Ammon's horn (tissue), 1 donor: ENCODE results near the gene MNDA.
A peak's percentile ranks its signal among the peaks of the same experiment; 100 is the strongest.

Experiments
- DNase-seq: peaks from one replicate; pipeline ENCODE4 v3.0.0-alpha.2; 2016; ENCODE audit warnings: low spot score

The MNDA gene

DNA sequence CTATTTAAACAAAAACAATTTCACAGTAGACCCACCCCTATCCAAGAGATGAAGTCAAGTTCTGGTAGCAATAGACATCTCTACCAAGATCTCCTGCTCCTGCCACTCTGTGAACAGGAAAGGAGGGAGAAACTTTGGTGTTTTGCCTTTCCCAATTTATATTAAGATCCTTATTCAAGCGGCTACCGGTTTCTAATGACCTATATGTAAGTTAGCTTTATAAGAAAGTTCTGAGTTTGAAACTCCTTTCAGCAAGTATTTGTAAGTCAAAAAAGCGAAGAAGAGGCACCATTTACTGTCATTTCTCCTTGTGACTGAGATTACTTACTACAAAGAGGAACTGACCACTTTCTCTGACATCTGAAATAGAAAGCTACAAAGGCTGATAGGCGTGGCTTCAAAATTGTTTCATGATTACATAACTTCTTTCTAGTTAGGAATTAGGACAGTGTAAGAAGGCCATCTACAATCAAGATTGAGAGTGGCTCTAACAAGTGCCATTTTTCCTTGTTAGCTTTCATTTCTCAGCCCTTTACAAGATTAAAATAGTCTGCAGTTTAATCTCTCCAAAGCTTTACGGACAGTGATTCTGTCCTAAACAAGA is at the start of gene MNDA:
Gene MNDA (plus strand): TSS at position 448 of the 604 bp plus-strand sequence. CDS start 10,803 bp downstream, outside the sequence.
- peak; percentile 21 for DNase-seq

- DNase-seq: no peak
These were observed 37.5 kb upstream of the MNDA start for GRCh38 chr1:158793604-158794003.

DNA sequence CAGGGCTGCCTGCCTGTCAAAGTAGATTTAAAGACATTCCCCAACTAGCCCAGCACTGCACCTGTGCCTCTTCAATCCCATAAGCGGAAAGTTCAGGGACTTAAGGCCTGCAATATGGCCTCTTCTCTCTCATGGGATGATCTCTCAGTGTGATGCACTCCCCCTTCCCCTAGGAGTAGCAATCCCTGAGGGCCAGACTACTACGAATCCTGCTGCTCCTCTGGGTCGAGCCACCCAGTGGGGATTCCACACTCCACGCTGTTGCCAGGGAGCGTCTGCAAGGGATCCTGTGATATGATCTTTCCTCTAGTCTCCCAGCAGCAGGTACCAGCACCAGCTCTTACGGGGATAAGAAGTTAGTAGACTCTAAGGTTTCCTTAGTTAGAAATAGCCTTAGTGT is 36.9 kb upstream of the MNDA start:
- no peak for DNase-seq

DNA sequence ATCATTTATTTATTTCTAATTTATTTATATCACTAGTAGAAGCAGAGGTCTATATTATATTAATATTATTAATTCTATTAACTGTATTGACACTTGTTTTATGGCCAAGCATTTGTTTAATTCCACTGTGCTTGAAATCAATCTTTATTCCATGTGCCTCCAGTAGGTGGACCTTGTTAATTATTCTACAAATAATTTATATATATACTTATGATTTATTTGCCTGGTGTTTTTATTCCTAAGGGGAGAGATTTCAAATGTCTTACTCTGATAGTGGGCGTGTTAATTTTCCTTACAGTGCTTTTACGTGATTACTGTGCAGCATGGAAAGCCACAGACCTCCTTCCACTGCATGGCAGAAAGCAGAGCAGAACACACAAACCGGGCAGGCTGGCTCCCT is 32.6 kb upstream of the MNDA start:
- no peak for DNase-seq

- no peak for DNase-seq
These were observed 31.5 kb upstream of the MNDA start for GRCh38 chr1:158799689-158800088.

- DNase-seq: no peak
These were observed 30.6 kb upstream of the MNDA start for GRCh38 chr1:158800526-158800925.

DNA sequence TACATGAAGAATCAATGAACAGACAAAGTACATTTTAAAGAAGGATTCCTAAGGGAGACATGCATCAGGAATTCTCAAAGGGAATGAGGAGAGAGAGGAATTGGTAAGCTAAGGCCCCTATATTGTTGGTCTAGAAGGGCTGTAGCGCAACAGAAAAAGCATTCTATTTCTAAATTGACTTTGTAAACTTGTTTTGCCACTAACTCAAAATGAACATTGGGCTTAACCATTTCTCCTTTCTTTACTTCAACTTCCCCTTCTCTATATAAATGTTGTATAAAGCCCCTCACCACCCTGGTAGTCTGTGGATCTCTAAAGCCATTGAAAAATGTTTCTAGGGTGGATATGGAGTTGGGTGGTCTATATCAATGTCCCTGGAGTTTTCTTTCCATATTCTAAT is 29.8 kb upstream of the MNDA start:
- no peak for DNase-seq

- DNase-seq: no peak
These were observed 27.5 kb upstream of the MNDA start for GRCh38 chr1:158803678-158804077.

GRCh38 chr1:158806916-158807536 is 24.1 kb upstream of the MNDA start:
- DNase-seq: no peak

GRCh38 chr1:158809256-158809655 is 21.9 kb upstream of the MNDA start:
- no peak for DNase-seq

GRCh38 chr1:158809862-158810261 is 21.3 kb upstream of the MNDA start:
- peak; percentile 41 for DNase-seq

DNA sequence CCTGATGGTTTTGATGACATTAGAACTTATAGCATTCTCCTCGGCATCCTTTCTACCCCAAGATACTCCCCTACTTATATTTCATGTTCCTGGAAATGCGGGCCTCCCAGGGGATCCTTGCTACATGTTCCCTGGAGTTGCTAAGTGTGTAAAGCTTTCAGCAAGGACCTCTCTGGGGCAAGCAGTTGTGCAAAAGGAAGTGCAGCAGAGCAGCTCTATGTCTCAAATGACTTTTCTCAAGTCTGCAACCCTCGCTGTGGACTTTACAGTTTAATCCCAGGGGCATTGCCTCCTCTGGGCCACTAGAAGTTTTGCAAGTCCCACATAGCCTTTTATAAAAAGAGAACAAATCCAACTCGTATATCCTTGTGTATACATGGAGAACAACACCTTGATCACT is 20.8 kb upstream of the MNDA start:
- peak; percentile 35 for DNase-seq

DNA sequence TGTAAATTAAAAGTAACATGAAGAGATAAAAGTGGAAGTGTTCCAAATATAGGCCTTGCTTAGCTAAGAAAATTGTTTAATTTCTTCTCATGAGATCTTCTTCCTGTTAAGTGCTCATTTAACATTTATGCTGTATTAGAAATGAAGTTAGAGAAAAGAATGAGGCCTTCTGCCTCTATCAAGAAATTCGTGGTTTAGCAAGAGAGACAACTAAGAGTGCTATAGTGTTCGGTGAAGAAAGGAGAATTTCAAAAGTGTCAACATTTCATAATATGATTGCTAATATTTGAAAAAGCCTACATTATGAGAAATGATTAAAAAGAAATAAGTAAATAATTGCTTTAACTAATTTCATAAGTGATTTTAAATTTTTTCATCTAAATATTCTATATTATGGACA is 18.8 kb upstream of the MNDA start:
- DNase-seq: no peak

DNA sequence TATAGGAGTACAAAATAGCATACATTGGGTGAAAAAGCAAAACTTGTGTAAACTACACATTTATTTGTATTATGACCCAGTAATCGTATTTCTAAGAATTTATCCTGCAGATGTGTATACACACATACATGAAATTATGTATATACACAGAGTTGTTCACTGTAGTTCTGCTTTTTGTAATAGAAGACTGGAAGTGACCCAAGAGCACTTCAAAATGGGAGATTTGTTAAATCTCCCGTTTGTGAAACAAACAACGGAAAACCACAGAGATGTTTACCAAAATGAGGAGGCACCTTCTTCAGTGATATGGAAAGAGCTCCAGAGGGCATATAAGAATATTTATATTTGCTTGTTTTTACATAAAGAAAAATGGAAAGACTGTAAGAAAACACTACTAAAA is 18.0 kb upstream of the MNDA start:
- no peak for DNase-seq

DNA sequence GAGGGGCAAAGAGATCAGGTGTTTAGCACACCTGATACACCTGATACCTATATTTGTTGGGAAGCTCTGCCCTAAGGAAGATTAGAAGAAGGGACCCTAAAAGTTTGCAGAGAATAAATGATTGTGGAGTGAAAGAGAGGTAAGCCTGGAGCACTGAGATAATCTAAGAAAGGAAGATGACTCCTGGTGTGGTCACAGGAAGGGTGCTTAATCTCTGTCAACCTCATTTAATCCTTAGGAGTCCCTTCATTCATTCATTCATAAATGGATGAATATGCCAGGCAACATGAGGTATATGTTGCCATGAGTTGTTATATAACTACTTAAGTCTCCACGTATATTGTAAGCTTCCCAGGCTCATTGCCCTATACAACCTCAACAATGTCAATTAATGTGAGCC is 16.2 kb upstream of the MNDA start:
- no peak for DNase-seq

GRCh38 chr1:158818560-158818959 is 12.6 kb upstream of the MNDA start:
- DNase-seq: no peak

GRCh38 chr1:158818975-158819431 is 12.1 kb upstream of the MNDA start:
- peak; percentile 69 for DNase-seq

GRCh38 chr1:158819461-158820443 is 11.4 kb upstream of the MNDA start:
- no peak for DNase-seq

DNA sequence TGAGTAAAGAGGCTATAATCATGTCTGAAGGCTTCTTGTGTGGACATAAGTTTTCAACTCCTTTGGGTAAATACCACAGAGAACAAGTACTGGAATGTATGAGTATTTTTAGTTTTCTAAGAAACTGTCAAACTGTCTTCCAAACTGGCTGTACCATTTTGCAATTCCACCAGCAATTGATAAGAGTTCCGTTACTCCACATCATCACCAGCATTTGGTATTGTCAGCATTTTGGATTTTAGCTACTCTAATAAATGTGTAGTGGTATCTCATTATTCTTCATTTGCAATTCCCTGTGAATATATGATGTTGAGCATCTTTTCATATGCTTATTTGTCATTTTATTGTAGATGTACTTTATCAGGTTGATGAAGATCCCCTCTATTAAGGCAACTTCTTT is 9.4 kb upstream of the MNDA start:
- DNase-seq: no peak

DNA sequence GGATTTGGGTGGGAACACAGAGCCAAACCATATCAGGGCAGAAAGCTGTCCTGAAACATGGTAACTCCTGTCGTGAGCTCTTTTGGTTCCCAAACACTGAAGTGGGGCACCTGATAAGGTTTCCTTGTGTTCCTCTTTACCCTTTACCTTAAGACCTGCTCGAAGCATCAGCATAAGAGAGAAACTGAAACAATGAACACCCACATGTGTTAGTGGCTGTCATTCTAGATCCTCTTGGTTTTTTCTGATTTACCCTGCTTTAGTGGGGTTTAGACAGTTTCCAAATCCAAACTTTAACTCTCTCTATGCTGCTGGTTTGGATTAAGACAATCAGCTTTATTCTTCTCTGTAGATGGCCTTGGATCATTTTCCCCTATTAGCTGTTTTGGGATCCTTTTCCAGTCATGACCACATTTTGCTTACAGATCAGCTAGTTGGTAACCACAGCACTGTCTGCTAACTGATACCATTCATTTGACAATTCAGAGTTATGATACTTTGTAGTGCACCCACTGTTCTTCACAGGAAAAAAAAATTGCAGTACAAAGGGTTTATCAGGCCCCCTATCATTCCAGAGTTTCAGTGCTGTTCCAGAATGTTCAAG is 975 bp upstream of the MNDA start:
- DNase-seq: no peak

DNA sequence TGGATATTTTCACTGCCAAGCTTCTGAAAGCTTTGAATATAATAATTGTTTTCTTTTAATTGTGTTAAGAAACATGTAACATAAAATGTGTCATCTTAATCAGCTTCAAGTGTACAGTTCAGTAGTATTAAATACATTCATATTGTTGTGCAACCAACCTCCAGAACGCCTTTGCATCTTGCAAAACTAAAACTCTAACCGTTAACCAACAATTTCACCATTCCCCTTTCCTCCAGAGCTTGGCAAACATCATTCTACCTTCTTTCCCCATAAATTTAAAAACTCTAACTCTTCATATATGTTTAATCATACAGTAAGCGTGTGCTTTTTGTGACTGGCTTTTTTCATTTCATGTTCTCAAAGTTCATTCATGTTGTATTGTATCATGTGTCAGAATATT is 2.1 kb downstream of the MNDA start:
- no peak for DNase-seq

- no peak for DNase-seq
These were observed 4.9 kb downstream of the MNDA start for GRCh38 chr1:158836038-158836437.
